Ovary (tissue), 3 donors: ENCODE measurements around the gene CD300LF.

Experiments
- CTCF ChIP-seq, 3 donors: fragments of 450-650 bp in 2 of 3; fragments of 200-600 bp in 1 of 3; IDR thresholded peaks; one replicate each; pipeline versions ENCODE4 v1.5.1 to v1.8.0; 2016 to 2022; ENCODE audit warnings: antibody characterized with exemption in 3 of 3, mild to moderate bottlenecking in 1 of 3
- EP300 ChIP-seq: sonication (generic); formaldehyde crosslinking; IDR thresholded peaks from one replicate; pipeline ENCODE4 v1.6.1; 2017; ENCODE audit warnings: antibody characterized with exemption
- POLR2A ChIP-seq: fragments of 450-650 bp; IDR thresholded peaks from one replicate; pipeline ENCODE4 v1.6.1; 2017; ENCODE audit warnings: antibody characterized with exemption, mild to moderate bottlenecking, moderate library complexity
- donor health status: DM: no; HTN: no; CAD: no.

GRCh38 chr17:74757502-74757901 lies 44.8 kb upstream of the CD300LF start:
- no peak for TF ChIP-seq CTCF (IDR thresholded peaks at IDR 0.05)
- no peak for TF ChIP-seq POLR2A
- no peak for TF ChIP-seq EP300
